GM18526 (cell line): ENCODE measurements around the gene RGL1.

ENCODE experiments used
- POLR2A ChIP-seq: IDR thresholded peaks from 3 replicates; pipeline ENCODE4 v1.6.1; 2011; ENCODE audit not compliant: insufficient read length; ENCODE audit errors: extremely low read depth

The RGL1 gene

DNA sequence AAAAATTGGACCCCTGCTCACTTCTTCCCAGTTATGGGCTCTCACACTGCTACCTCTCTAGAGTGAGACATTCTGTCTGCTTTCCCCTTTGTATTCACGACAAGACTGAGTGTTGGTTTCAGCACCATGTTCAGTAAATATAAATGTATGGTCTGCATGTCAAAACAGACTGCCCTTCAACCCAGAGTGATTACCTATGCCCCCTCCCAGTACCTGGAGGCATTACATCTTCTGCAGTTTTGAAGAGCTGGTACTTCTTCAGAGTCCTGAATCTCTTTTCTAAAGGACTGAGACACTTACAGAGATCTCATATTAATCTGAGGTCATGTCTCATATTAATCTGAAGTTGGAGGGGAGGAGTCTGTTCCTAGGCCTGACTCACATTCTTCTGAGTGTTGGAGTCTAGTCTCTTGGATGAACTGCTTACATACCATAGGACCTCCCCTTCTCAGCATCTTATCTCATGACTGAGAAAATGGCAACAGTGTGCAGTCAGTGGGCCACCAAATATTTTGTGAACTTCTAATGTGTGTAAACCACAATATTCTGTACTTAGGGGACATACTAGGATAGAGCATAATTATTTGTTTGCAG is 80.3 kb downstream of the RGL1 start:
- no peak for TF ChIP-seq POLR2A

DNA sequence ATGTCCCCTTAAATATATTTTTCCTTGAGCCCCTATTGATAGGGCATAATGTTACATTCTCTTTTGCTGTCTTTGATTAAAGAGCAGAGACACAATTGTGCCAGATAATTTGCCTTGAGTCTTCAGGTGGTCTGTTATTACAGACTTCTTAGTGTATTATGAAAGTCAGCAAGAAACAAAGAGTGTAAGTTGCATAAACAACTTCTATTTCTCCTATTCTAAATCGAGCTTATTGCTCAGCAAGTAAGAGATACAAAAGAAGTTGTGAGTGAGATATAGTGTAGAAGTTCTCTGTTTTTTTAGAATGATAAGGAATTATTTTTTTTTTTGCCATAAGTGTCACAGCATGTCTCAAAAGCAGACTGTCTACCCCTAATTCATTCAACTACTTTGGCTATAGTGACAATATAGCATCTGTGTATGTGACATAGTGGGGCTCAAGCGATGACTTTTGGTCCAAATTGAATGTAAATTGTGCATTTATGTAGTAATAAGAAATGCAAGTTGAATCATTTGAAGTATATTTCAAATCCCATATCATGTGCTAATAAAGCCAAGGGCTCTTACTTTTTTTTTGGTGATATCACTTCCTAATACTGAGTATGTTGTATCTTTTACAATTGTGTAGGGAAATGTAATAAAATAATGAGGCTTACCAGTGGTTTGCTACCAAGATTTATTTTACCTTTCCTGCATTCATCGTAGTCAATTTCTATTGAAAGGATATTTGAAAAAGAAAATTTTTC is 81.3 kb downstream of the RGL1 start:
- no peak for TF ChIP-seq POLR2A

DNA sequence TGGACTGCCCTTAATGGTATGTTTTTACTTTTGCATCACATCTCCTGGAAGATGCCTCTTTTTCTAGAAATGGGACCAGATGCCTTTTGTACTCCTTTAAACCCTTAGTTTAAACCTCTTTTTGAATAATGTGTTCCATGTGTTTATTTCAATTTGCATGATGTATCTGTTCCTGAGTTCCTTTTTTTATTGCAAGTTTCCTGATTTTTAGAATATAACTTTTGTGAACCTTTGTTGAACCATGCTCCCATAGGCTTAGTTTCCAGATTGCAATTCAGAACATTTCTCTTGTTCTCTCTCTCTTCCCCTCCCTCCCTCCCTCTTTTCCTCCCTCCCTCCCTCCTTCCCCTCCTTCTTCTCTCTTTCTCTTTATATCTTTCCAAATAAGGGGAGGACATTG is 81.9 kb downstream of the RGL1 start:
- no peak for TF ChIP-seq POLR2A

DNA sequence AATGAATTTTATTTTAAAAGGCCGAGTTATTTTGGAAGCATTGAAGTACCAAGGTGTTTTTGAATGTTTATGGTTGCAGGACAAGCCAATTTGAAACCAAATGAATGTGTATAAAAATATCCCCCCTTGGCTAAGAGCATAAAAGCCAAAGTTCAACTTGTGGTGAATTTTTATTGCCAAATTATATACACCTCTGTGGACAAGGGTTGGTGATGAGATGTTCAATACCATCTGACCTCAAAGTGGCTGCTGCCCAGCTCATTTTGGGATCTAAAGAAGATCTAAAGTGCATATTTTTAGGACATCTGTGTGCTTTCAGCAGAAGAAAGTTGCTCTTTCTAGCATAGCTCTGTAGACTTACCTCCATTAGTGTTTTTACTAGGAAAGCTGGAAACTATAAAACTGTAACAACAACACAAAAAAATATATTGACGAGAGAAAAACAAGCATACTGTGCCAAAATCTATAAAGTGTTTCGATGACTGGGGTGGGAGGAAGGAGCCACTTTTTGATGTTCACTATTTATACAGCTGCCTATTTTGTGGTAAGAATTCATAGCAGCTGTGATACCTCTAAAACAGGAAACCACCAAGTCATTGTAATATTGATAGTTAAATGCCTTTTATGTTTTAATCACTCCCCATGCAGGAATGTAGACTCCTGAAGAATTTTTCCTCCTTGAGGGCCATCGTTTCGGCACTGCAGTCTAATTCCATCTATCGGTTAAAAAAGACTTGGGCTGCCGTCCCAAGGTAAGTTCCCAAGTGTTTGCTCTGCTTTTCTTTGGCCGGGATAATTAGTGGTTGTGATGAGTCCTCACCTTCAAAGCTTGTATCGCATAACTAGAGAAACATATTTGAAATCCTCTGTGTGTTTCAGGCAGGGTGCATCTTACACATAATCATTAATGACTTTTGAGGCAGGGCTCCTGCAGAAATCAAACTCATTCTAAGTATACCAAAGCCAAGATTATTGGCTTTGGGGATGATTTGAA is 83.2 kb downstream of the RGL1 start:
- no peak for TF ChIP-seq POLR2A

DNA sequence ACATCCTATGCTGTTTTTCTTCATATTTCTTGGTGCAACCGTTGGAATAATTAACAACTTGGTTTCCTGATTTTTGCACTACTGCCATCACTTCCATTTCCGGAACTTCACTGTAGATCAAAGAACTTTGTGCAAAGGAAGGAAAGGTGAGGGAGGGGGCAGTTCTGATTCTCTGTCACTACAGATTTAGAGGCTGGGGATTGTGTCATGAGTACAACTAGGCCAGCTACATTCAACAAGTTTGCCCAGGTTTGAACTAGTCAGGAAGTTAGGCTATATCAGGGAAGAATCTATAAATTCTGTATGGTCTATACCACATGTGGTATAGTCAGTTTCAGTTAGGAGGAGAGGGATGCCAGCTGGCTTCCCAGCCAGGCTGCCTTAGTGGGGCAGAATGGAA is 84.2 kb downstream of the RGL1 start:
- no peak for TF ChIP-seq POLR2A

DNA sequence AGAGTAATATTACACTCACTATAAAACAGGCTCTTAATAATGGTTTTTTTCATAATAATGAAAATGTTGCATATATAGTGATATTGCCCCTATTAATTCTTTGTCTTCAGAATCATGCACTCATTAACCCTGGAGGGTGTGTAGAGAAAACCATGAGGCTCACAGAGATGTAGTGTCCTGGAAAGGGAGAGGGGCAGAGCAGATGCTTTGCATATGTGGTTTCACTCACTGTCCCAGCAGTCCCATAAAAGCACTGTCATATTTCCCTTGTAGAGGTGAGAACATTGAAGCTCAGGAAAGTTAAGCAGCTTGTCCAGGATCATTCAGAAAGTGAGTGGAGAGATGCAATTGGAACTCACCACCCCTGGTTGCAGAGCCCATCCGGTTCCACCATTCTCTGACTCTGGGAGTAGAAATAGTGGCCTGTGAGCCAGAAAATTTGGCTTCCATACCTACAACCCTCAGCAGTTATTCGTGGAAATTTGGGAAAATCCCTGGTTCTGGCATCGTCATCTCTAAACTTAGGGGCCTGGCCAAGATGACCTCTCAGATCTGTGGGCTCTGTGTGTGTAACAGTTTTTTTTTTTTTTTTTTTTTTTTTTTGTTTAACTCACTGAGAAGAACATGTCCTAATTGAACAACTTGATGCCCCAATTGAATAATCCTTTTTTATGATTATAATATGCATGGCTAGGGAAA is 86.4 kb downstream of the RGL1 start:
- no peak for TF ChIP-seq POLR2A

DNA sequence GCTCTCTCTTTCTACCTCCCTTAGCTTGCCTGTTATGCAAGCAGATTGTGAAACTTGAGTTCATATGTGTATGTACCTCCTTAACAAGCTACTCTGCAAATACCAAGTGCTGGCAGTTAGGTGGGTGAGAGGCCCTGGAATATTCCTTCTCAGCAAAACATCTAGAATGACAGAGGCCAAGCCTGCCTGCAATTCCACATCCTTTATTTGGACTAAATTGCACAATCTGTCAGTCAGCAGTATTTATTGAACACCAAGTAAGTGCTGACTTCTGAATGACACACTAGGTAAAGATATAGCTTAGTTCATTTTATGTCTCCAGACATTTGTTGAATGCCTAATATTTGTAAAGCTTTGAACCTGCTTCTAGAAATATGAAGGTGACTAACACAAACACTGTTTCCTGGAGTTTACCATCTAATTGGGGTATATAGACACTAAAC is 87.5 kb downstream of the RGL1 start:
- TF ChIP-seq POLR2A: no peak

DNA sequence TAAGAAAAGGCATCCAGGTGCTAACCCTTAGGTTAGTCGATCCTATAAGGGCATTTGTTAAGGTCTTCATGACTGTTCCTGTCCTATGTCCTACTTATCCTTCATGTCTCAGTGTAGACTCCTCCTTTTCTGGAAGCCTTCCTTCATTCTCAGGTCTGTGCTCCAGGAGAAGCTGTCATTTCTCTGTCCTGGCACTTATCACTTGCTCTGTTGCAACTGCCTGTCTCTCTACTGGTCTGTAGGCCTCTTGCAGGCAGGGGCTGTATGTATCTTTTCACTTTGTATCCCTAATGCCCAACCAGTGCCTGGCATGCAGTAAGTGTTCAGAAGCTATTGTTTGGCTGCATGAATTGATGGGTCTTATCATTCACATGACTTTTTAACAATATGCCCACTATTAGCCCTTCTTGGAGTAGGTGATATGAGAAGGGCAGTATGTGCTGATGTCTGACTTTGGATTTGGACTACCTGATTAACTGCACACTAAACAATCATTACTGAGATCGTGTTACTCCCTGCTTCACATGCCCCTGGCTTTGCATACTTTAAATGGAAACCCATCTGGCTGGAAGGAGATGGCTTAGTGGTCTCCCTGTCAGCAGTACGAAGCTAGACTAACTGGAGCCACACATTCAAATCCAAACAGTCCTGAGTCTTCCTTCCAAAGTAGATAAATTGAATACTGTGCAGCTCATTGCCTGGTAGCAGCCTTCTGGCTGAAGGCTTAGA is 88.8 kb downstream of the RGL1 start:
- TF ChIP-seq POLR2A: no peak

DNA sequence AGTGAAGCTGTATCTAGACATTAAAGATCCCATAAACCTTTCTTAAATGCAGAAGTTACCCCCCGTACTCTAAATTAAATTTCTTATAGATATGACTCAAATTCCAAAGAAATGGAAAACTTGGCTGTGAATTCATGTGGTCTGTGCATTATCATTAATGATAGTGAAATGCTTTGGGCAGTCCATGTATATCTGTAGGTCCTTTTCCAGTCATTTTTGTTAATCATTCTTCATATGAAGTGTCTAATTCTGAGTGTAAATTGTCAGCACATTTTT is 89.3 kb downstream of the RGL1 start:
- no peak for TF ChIP-seq POLR2A

DNA sequence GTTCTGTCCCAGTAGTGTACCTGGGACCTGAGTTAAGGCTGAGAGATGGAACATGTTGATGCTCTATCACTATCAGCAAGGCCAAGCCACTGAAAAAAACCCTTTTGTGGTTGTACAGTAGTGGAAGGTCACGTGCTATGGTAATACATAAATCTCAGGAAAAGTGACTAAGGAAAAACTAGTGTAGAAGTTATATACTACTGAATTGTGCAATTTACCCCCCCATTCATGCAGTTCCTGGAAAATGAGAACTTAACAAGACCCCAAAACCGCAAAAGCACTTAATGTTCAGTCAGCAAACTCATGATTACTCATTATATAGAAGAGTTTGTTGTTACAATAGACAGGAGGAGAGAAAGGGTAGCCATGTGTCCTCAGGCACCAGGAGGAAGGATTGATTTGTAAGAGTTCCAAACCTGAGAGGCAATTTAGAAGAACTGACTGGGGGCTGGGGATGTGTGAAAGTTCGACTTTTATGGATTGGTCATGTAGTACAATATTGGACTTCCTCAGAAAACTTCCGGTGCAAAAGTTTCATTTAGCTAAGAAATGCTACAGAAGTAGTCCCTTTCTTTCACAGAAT is 91.6 kb downstream of the RGL1 start:
- TF ChIP-seq POLR2A: no peak

DNA sequence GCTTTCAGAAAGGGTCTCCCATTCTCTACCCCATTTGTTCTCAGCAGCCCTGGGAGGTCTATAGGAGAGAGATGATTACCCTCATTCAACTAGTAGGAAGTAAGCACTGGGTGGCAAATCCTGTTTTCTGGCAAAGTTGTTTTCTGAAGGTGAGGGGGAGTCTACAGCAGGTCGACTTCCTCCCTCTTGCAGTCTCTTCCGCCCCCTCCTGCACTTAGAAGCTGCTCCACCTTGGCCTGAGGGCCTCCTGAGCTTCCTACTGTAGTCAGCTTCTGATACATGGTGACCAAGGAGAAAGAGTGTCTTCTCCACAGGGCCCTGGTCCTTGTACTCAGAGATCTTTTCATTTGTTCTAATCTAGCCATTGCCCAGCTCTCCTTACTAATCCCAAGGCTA is 93.1 kb downstream of the RGL1 start:
- TF ChIP-seq POLR2A: no peak

DNA sequence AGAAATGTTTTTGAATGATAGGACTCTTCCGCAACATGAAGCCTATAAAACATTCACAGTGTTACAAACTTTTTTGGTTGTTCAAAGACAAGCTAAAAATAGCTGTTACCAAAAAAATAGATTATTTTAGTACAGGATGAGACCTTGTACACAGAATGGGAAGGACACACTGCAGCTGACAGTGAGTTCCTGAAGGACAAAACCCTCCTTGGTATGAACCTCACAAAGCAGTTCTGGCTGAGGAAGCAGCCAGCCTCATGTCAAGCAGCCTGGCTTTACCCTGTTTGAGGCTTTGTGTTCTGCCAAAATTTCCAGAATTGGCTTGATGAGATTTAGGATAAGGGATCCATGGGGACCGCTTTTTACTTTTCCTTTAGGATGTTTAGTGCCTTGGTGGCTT is 93.7 kb downstream of the RGL1 start:
- no peak for TF ChIP-seq POLR2A

DNA sequence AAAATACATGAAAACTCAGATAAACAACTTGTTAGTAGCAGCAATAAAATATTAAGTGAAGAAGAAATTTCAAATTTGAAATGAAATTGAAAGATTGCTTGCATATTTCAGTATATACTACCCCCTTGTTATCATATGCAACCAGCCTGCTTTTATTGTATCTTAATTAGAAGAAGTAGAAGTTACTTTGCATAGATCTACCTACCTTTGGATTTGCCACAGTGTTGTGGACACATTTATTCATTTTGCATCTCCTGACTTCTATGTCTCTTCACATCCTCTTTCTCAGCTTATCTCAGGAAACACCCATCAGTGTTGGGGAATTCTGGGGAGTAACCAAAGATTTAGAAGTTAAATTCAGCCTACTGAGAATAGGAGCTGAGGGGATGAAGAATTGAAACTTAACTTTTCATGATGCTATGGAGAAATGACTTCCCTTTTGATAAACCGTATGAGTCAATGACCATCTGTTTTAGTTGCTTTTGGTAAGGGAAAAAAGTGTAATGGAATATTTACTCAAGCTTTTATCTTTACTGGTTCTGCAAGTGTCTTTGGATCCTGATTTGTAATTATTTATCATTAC is 96.9 kb downstream of the RGL1 start:
- TF ChIP-seq POLR2A: no peak

DNA sequence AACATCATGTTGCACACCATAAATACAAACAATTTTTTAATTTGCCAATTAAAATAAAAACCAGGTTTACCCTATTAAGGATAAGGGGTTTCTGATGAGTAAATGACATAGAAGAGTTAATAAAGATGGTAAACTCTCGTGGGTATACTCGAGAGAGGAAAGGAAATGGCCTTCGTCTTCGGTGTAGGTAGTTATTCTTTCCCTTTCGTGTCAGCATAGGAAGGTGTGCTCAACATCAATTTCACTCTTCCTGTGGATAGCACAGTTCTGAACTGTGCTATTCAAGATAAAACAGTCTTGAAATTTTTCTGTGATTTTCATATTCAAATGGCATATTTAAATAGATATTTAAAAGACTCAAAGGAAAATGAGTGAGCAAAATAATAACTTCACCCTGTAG is 98.2 kb downstream of the RGL1 start:
- no peak for TF ChIP-seq POLR2A
